HepG2 (cell line): ENCODE data around the gene MREG. TPM values are rescaled to one million over a fixed set of nuclear protein-coding genes. Genes with fewer than 3 reads are reported as not detected.

Experiments used
- AKAP8 ChIP-seq: sonication (generic); formaldehyde crosslinking; IDR thresholded peaks from 2 replicates; pipeline ENCODE4 v1.5.1; 2020; ENCODE audit warnings: mild to moderate bottlenecking, missing genetic modification reagents
- KDM2A ChIP-seq: sonication (generic); formaldehyde crosslinking; IDR thresholded peaks from 2 replicates; pipeline ENCODE4 v1.4.0; 2020; ENCODE audit warnings: low read depth, missing genetic modification reagents, borderline replicate concordance
- POLR2G ChIP-seq: fragments of 200-400 bp; formaldehyde crosslinking; IDR thresholded peaks from 2 replicates; pipeline ENCODE4 v1.6.1; 2018; ENCODE audit warnings: mild to moderate bottlenecking, low read depth, low read length, moderate library complexity
- RXRA ChIP-seq: sonication (generic); formaldehyde crosslinking; IDR thresholded peaks from 2 replicates; pipeline ENCODE4 v1.5.1; 2020; ENCODE audit warnings: missing genetic modification reagents
- SAP130 ChIP-seq: IDR thresholded peaks from 2 replicates; pipeline ENCODE4 v1.6.1; 2016; ENCODE audit warnings: low read depth
- TBX2 ChIP-seq: sonication (generic); formaldehyde crosslinking; IDR thresholded peaks from 2 replicates; pipeline ENCODE4 v1.5.0; 2020; ENCODE audit warnings: missing genetic modification reagents, mild to moderate bottlenecking, borderline replicate concordance
- ZBTB20 ChIP-seq: sonication (generic); formaldehyde crosslinking; IDR thresholded peaks from 2 replicates; pipeline ENCODE4 v1.8.1; 2023; ENCODE audit warnings: missing genetic modification reagents, low read depth, mild to moderate bottlenecking, borderline replicate concordance
- ZEB1 ChIP-seq: IDR thresholded peaks from 2 replicates; pipeline ENCODE4 v1.6.1; 2012; ENCODE audit warnings: mild to moderate bottlenecking, low read depth, inconsistent platforms; ENCODE audit not compliant: insufficient replicate concordance
- ZFY ChIP-seq: sonication (generic); formaldehyde crosslinking; IDR thresholded peaks from 2 replicates; pipeline ENCODE4 v1.4.0; 2020; ENCODE audit warnings: missing genetic modification reagents
- ZNF225 ChIP-seq: sonication (generic); formaldehyde crosslinking; IDR thresholded peaks from 2 replicates; pipeline ENCODE4 v1.4.0; 2020; ENCODE audit warnings: mild to moderate bottlenecking, missing genetic modification reagents
- ZNF251 ChIP-seq: sonication (generic); formaldehyde crosslinking; IDR thresholded peaks from 2 replicates; pipeline ENCODE4 v1.9.0; 2021; ENCODE audit warnings: mild to moderate bottlenecking, missing genetic modification reagents
- ZNF543 ChIP-seq: sonication (generic); formaldehyde crosslinking; IDR thresholded peaks from 2 replicates; pipeline ENCODE4 v1.4.0; 2020; ENCODE audit warnings: mild to moderate bottlenecking, missing genetic modification reagents
- polyA plus RNA-seq, 8 experiments: library from polyadenylated mRNA; depleted of rRNA in 3 of 8; stranded (reverse) in 7 of 8; unstranded in 1 of 8; fragments of >200 nt; fragmentation: Illumina TruSeq in 4 of 8; extraction: Trizol in 4 of 8; gene quantifications; 2 replicates each; pipeline versions ENCODE4 v1.2.1 to v1.2.3, GENCODE V29; 2011 to 2016; ENCODE audit warnings: low read depth in 4 of 8, missing spikeins in 1 of 8, mixed read lengths in 1 of 8; ENCODE audit not compliant: insufficient read depth in 1 of 8
- total RNA-seq, 5 experiments: library from RNA; depleted of rRNA; stranded (reverse); fragments of >200 nt; fragmentation: Illumina TruSeq; extraction: Trizol; gene quantifications; 2 replicates each; pipeline ENCODE4 v1.2.3, GENCODE V29; 2016; ENCODE audit warnings: low read depth in 1 of 5
- TF ChIP-seq, protein P1 (sequence below): sonication (generic); formaldehyde crosslinking; IDR thresholded peaks from 2 replicates; pipeline ENCODE4 v1.5.0; 2020; ENCODE audit warnings: missing genetic modification reagents, mild to moderate bottlenecking, borderline replicate concordance
- TF ChIP-seq, protein P2 (sequence below): IDR thresholded peaks from 2 replicates; pipeline ENCODE4 v1.6.1; 2012; ENCODE audit warnings: inconsistent platforms
- TF ChIP-seq, protein P3 (sequence below): IDR thresholded peaks from 2 replicates; pipeline ENCODE4 v1.6.1; 2016; ENCODE audit warnings: low read depth, borderline replicate concordance
- TF ChIP-seq, protein P4 (sequence below): sonication (generic); formaldehyde crosslinking; conservative IDR thresholded peaks from 2 replicates; pipeline ENCODE4 v1.8.0; 2022; ENCODE audit warnings: mild to moderate bottlenecking, moderate library complexity, missing genetic modification reagents
- TF ChIP-seq, protein P5 (sequence below): sonication (generic); formaldehyde crosslinking; IDR thresholded peaks from 2 replicates; pipeline ENCODE4 v1.5.0; 2020; ENCODE audit warnings: mild to moderate bottlenecking, missing genetic modification reagents, borderline replicate concordance
- TF ChIP-seq, protein P6 (sequence below): sonication (generic); formaldehyde crosslinking; conservative IDR thresholded peaks from 2 replicates; pipeline ENCODE4 v1.4.0; 2020; ENCODE audit warnings: missing genetic modification reagents
- TF ChIP-seq, protein P7 (sequence below): IDR thresholded peaks from 2 replicates; pipeline ENCODE4 v1.6.1; 2016; ENCODE audit warnings: mild to moderate bottlenecking

Gene MREG
- total and polyA plus RNA-seq, 2 of the 13 experiments (the other 11 are each of a cell fraction or from before 2014, with no cell fraction given), result 7.5 to 23.3 TPM

DNA sequence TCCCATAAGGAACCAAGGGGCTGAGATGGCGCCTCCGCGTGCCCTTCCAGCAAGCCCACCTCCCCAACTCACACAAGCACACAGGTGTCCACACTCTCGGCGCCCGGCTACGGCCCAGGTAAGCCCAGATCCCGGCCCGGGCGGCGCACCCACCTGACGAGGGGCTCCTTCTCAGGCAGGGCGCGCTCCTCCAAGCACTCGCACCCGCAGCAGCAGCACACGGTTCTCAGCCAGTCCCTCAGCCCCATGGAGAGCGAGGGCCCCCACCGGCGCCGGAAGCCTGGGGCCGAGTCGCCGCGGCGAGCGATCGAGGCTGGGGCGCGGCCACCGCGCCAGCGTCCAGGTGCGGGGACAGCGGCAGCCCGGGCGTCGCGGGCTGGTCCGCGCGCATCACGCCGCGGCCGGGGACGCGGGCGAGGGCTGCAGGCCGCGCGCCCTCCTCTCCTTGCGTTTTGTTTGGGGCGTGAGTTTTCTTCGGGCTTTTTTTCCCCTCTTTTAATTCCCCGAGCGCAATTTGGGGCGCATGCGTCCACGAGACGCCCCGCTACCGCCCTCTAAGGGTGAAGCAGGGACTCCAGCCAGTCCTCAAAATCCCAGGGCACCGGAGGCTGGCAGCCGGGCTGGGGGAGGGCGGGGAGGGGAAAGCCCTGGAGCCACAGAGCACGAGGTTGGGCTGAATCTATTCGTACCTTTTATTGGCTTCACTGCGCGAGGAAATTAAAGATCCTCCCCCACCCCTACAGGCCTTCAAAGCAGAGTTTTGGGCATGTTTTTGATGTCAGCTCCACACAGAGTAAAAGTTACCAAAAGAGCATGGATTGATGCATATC is at the start of gene MREG (continued):
- TF ChIP-seq, protein P1, sequence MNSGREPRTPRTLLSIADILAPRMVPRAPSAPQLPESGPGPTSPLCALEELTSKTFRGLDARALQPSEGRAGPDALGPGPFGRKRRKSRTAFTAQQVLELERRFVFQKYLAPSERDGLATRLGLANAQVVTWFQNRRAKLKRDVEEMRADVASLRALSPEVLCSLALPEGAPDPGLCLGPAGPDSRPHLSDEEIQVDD (CRISPR knock-in tag), result no peak
- TF ChIP-seq, protein P2, sequence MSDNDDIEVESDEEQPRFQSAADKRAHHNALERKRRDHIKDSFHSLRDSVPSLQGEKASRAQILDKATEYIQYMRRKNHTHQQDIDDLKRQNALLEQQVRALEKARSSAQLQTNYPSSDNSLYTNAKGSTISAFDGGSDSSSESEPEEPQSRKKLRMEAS, result peak; percentile 40; the same call in 1 of the 2 replicates
- TF ChIP-seq, protein P3, sequence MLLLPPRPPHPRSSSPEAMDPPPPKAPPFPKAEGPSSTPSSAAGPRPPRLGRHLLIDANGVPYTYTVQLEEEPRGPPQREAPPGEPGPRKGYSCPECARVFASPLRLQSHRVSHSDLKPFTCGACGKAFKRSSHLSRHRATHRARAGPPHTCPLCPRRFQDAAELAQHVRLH (CRISPR knock-in tag), result peak; percentile 43; the same call in 1 of the 2 replicates
- TF ChIP-seq RXRA (CRISPR knock-in tag) (peak; percentile 45; the same call in 1 of the 2 replicates), POLR2G (peak; percentile 50; the same call in 1 of the 2 replicates), ZNF251 (0 out of 2 replicates have a peak, but pooled peaks have one; percentile 59), ZFY (peak; percentile 78), ZEB1 (peak; percentile 63), ZNF225 (CRISPR knock-in tag) (peak; percentile 81; the same call in 1 of the 2 replicates), ZNF543 (CRISPR knock-in tag) (peak; percentile 72; the same call in 1 of the 2 replicates), SAP130 (CRISPR knock-in tag) (peak; percentile 42), TBX2 (CRISPR knock-in tag) (peak; percentile 12; the same call in 1 of the 2 replicates), KDM2A (peak; percentile 84), AKAP8 (CRISPR knock-in tag) (0 out of 2 replicates have a peak, but pooled peaks have one; percentile 52), ZBTB20 (CRISPR knock-in tag) (0 out of 2 replicates have a peak, but pooled peaks have one; percentile 44)
- TF ChIP-seq, protein P4, sequence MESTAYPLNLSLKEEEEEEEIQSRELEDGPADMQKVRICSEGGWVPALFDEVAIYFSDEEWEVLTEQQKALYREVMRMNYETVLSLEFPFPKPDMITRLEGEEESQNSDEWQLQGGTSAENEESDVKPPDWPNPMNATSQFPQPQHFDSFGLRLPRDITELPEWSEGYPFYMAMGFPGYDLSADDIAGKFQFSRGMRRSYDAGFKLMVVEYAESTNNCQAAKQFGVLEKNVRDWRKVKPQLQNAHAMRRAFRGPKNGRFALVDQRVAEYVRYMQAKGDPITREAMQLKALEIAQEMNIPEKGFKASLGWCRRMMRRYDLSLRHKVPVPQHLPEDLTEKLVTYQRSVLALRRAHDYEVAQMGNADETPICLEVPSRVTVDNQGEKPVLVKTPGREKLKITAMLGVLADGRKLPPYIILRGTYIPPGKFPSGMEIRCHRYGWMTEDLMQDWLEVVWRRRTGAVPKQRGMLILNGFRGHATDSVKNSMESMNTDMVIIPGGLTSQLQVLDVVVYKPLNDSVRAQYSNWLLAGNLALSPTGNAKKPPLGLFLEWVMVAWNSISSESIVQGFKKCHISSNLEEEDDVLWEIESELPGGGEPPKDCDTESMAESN, result 0 out of 2 replicates have a peak, but pooled peaks have one; percentile 30
- TF ChIP-seq, protein P5, sequence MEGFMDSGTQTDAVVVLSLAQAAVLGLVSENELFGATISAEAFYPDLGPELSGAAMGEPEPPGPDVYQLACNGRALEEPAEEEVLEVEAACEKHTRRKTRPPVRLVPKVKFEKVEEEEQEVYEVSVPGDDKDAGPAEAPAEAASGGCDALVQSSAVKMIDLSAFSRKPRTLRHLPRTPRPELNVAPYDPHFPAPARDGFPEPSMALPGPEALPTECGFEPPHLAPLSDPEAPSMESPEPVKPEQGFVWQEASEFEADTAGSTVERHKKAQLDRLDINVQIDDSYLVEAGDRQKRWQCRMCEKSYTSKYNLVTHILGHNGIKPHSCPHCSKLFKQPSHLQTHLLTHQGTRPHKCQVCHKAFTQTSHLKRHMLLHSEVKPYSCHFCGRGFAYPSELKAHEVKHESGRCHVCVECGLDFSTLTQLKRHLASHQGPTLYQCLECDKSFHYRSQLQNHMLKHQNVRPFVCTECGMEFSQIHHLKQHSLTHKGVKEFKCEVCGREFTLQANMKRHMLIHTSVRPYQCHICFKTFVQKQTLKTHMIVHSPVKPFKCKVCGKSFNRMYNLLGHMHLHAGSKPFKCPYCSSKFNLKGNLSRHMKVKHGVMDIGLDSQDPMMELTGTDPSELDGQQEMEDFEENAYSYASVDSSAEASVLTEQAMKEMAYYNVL (CRISPR knock-in tag), result no peak
- TF ChIP-seq, protein P6, sequence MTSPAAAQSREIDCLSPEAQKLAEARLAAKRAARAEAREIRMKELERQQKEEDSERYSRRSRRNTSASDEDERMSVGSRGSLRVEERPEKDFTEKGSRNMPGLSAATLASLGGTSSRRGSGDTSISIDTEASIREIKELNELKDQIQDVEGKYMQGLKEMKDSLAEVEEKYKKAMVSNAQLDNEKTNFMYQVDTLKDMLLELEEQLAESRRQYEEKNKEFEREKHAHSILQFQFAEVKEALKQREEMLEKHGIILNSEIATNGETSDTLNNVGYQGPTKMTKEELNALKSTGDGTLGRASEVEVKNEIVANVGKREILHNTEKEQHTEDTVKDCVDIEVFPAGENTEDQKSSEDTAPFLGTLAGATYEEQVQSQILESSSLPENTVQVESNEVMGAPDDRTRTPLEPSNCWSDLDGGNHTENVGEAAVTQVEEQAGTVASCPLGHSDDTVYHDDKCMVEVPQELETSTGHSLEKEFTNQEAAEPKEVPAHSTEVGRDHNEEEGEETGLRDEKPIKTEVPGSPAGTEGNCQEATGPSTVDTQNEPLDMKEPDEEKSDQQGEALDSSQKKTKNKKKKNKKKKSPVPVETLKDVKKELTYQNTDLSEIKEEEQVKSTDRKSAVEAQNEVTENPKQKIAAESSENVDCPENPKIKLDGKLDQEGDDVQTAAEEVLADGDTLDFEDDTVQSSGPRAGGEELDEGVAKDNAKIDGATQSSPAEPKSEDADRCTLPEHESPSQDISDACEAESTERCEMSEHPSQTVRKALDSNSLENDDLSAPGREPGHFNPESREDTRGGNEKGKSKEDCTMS (CRISPR knock-in tag), result 0 out of 2 replicates have a peak, but pooled peaks have one; percentile 28
- TF ChIP-seq, protein P7, sequence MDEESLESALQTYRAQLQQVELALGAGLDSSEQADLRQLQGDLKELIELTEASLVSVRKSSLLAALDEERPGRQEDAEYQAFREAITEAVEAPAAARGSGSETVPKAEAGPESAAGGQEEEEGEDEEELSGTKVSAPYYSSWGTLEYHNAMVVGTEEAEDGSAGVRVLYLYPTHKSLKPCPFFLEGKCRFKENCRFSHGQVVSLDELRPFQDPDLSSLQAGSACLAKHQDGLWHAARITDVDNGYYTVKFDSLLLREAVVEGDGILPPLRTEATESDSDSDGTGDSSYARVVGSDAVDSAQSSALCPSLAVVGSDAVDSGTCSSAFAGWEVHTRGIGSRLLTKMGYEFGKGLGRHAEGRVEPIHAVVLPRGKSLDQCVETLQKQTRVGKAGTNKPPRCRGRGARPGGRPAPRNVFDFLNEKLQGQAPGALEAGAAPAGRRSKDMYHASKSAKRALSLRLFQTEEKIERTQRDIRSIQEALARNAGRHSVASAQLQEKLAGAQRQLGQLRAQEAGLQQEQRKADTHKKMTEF (CRISPR knock-in tag), result 0 out of 2 replicates have a peak, but pooled peaks have one; percentile 17
